ENCODE measurements around the gene HNRNPLL. TPM values are rescaled to one million over a fixed set of nuclear protein-coding genes. Genes with fewer than 3 reads are reported as not detected.

HNRNPLL gene
- total and polyA plus RNA-seq, 2 of the 8 experiments (the other 6 are each of a cell fraction or from before 2014, with no cell fraction given), result 18.6 to 69.3 TPM

DNA sequence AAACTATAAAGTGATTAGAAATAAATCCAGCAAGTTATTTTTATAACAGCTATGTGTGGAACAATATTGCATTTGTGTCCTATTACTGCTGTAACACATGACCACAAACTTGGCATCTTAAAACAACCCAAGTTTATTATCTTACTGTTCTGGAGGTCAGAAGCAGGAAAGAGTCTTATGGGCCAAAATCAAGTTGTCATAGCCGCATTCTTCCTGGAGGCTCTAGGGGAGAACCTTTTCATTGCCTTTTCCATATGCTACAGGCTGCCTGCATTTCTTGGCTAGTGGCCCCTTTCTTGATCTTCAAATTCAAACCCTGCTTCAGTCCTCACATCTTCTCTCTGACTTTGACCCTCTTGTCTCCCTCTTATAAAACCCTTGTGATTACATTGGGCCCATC, 27.0 kb upstream of the HNRNPLL start:
- Histone ChIP-seq H2BK120ac (replicated peaks; ENCODE audit: low read depth, low read length) (no peak overlapping the region), H3K4ac (replicated peaks; ENCODE audit: insufficient read length, low read depth, low read length) (no peak overlapping the region), H2AK5ac (ENCODE audit: low read depth, low read length) (no peak overlapping the region), H4K5ac (ENCODE audit: insufficient read length, low read depth, low read length) (no peak overlapping the region), H3K9me3 (ENCODE audit: insufficient read depth in 2 of 2, low read depth in 1 of 2, low read length in 1 of 2) (0 out of 4 replicates have a peak, but pooled peaks cover 0 to 4% of the 10 kb centered on the region in 2 experiments), H2BK15ac (ENCODE audit: low read length) (no peak overlapping the region), H2BK20ac (ENCODE audit: low read length) (no peak overlapping the region), H2BK12ac (ENCODE audit: low read depth, low read length) (no peak overlapping the region), H3K27ac (ENCODE audit: low read depth, low read length) (no peak overlapping the region), H3K27me3 (replicated peaks in 1 of 4; ENCODE audit: control insufficient read depth in 3 of 4, extremely low read depth in 1 of 4, insufficient read depth in 3 of 4, low read length in 3 of 4) (no peaks in the 10 kb centered on the region), H3K18ac (ENCODE audit: extremely low read depth, low read length) (no peak overlapping the region), H3K9ac (replicated peaks in 1 of 4; ENCODE audit: extremely low read depth in 1 of 4, low read depth in 3 of 4, low read length in 3 of 4) (no peak overlapping the region), H4K20me1 (replicated peaks in 1 of 2; ENCODE audit: control insufficient read depth in 1 of 2, insufficient read depth in 2 of 2, low read length in 2 of 2) (no peaks in the 10 kb centered on the region), H3K56ac (replicated peaks; ENCODE audit: insufficient read length, low read depth, low read length) (no peak overlapping the region), H4K8ac (ENCODE audit: extremely low read depth, insufficient read depth, low read length) (no peak overlapping the region), H3K23ac (ENCODE audit: insufficient read length) (no peak overlapping the region), H3K4me1 (replicated peaks in 1 of 4; ENCODE audit: control insufficient read depth in 3 of 4, insufficient read depth in 4 of 4, low read length in 3 of 4) (no peaks in the 10 kb centered on the region), H3K4me3 (ENCODE audit: extremely low read depth in 1 of 4, insufficient read depth in 2 of 4, low read depth in 3 of 4, low read length in 4 of 4) (no peak overlapping the region), H3K36me3 (ENCODE audit: control insufficient read depth in 2 of 4, insufficient read depth in 4 of 4, low read length in 3 of 4) (no peaks in the 10 kb centered on the region), H2BK5ac (ENCODE audit: low read depth, low read length) (no peak overlapping the region), H4K91ac (replicated peaks; ENCODE audit: insufficient read length, low read length) (no peak overlapping the region), H3K79me2 (ENCODE audit: control insufficient read depth in 1 of 2, insufficient read depth in 2 of 2, low read length in 2 of 2) (no peaks in the 10 kb centered on the region), H3K4me2 (ENCODE audit: insufficient read depth in 1 of 2, low read depth in 2 of 2, low read length in 2 of 2) (no peak overlapping the region), H3K79me1 (ENCODE audit: low read depth, low read length) (no peaks in the 10 kb centered on the region), H3K14ac (ENCODE audit: insufficient read length) (no peak overlapping the region), H2AFZ (ENCODE audit: low read length) (no peak overlapping the region), H3K23me2 (ENCODE audit: low read depth, low read length) (no peaks in the 10 kb centered on the region)
- WGBS, 2 experiments (ENCODE audit: extremely low coverage in 1 of 2, insufficient coverage in 1 of 2, insufficient read length in 1 of 2, insufficient replicate concordance in 2 of 2, low coverage in 1 of 2, low lambda C conversion rate in 2 of 2, missing lambda C conversion rate in 1 of 2), result 95% methylated on average over 1 of the region's 1 CpG; no CpG with 5 or more reads in 1 of the 2 experiments
- FAIRE-seq (no peak), DNase-seq (ENCODE audit: low read depth in 1 of 2, low spot score in 2 of 2) (no peak)
- ChIA-PET CTCF (ENCODE audit: partially characterized antibody) (no interaction called here), POLR2A (ENCODE audit: partially characterized antibody) (no interaction called here)
- TF ChIP-seq ZNF274 (IDR thresholded peaks at IDR 0.05; ENCODE audit: borderline replicate concordance, extremely low read depth, low read length) (no peak), NANOG (IDR thresholded peaks at IDR 0.05; ENCODE audit: insufficient read depth, low read depth, low read length, poor library complexity, severe bottlenecking) (no peak), JUN (IDR thresholded peaks at IDR 0.05; ENCODE audit: low read depth, low read length) (no peak), CHD1 (IDR thresholded peaks at IDR 0.05; ENCODE audit: low read depth, low read length) (no peak), KDM1A (IDR thresholded peaks at IDR 0.05; ENCODE audit: borderline replicate concordance, low read length) (no peak), CEBPB (IDR thresholded peaks at IDR 0.05; ENCODE audit: low read depth, low read length) (no peak), EZH2 (IDR thresholded peaks at IDR 0.05; ENCODE audit: low read depth, low read length, severe bottlenecking) (no peak), SP1 (IDR thresholded peaks at IDR 0.05; ENCODE audit: low read depth, low read length) (no peak), CREB1 (IDR thresholded peaks at IDR 0.05) (no peak), RBBP5 (IDR thresholded peaks at IDR 0.05; ENCODE audit: borderline replicate concordance, low read depth, low read length) (no peak), TCF12 (IDR thresholded peaks at IDR 0.05; ENCODE audit: low read depth, low read length) (no peak)
- TF ChIP-seq, protein P1, sequence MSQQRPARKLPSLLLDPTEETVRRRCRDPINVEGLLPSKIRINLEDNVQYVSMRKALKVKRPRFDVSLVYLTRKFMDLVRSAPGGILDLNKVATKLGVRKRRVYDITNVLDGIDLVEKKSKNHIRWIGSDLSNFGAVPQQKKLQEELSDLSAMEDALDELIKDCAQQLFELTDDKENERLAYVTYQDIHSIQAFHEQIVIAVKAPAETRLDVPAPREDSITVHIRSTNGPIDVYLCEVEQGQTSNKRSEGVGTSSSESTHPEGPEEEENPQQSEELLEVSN (IDR thresholded peaks at IDR 0.05), result no peak
- TF ChIP-seq, protein P2, sequence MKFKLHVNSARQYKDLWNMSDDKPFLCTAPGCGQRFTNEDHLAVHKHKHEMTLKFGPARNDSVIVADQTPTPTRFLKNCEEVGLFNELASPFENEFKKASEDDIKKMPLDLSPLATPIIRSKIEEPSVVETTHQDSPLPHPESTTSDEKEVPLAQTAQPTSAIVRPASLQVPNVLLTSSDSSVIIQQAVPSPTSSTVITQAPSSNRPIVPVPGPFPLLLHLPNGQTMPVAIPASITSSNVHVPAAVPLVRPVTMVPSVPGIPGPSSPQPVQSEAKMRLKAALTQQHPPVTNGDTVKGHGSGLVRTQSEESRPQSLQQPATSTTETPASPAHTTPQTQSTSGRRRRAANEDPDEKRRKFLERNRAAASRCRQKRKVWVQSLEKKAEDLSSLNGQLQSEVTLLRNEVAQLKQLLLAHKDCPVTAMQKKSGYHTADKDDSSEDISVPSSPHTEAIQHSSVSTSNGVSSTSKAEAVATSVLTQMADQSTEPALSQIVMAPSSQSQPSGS (IDR thresholded peaks at IDR 0.05; ENCODE audit: low read length), result no peak

Measured in H1 (cell line).